GM23338 (cell line): ENCODE results near the gene DUSP5. TPM values are rescaled to one million over a fixed set of nuclear protein-coding genes. Genes with fewer than 3 reads are reported as not detected.

ENCODE experiments used
- ATAC-seq: fragments of 200-7000 bp; cut with Tn5 transposase; 3 replicates; pipeline ENCODE4 v1.9.1; 2020
- DNase-seq: peaks from one replicate; pipeline ENCODE4 v3.0.0-alpha.2; 2015; ENCODE audit warnings: low spot score
- H2AFZ ChIP-seq: fragments of 200-600 bp; sonication (generic); 2 replicates; pipeline ENCODE4 v1.8.0; 2016; ENCODE audit warnings: antibody characterized with exemption, mild to moderate bottlenecking, moderate library complexity
- H3F3A ChIP-seq: fragments of 200-600 bp; sonication (generic); replicated peaks from 2 replicates; pipeline ENCODE4 v1.8.0; 2017; ENCODE audit warnings: antibody characterized with exemption, mixed run types, low read depth
- H3K27ac ChIP-seq: fragments of 200-600 bp; sonication (generic); 2 replicates; pipeline ENCODE4 v1.6.1; 2016; ENCODE audit warnings: low read depth
- H3K27me3 ChIP-seq: fragments of 200-600 bp; sonication (generic); 2 replicates; pipeline ENCODE4 v1.8.0; 2016; ENCODE audit warnings: mild to moderate bottlenecking, mixed run types, moderate library complexity; ENCODE audit not compliant: insufficient read depth
- H3K36me3 ChIP-seq: fragments of 200-600 bp; sonication (generic); 2 replicates; pipeline ENCODE4 v1.8.0; 2016; ENCODE audit warnings: mild to moderate bottlenecking; ENCODE audit not compliant: insufficient read depth
- H3K4me1 ChIP-seq: fragments of 200-600 bp; sonication (generic); 2 replicates; pipeline ENCODE4 v1.8.0; 2016; ENCODE audit warnings: mild to moderate bottlenecking, moderate library complexity; ENCODE audit not compliant: insufficient read depth
- H3K4me2 ChIP-seq: fragments of 200-600 bp; sonication (generic); 2 replicates; pipeline ENCODE4 v1.7.1; 2017; ENCODE audit warnings: mixed run types
- H3K4me3 ChIP-seq: fragments of 200-600 bp; sonication (generic); 2 replicates; pipeline ENCODE4 v1.6.1; 2016; ENCODE audit warnings: mixed run types
- H3K79me2 ChIP-seq: fragments of 200-600 bp; sonication (generic); replicated peaks from 2 replicates; pipeline ENCODE4 v1.8.0; 2017; ENCODE audit warnings: mild to moderate bottlenecking; ENCODE audit not compliant: insufficient read depth
- H3K9me2 ChIP-seq: fragments of 200-600 bp; sonication (generic); 2 replicates; pipeline ENCODE4 v1.8.0; 2017; ENCODE audit not compliant: insufficient read depth
- H4K20me1 ChIP-seq: fragments of 200-600 bp; sonication (generic); replicated peaks from 2 replicates; pipeline ENCODE4 v1.8.0; 2017; ENCODE audit warnings: mild to moderate bottlenecking; ENCODE audit not compliant: insufficient read depth
- H3K27ac Mint-ChIP-seq: 2 replicates; pipeline ENCODE4 v1.8.0; 2020; ENCODE audit warnings: inconsistent platforms, mild to moderate bottlenecking, moderate library complexity, mixed read lengths
- H3K27me3 Mint-ChIP-seq: 3 replicates; pipeline ENCODE4 v1.8.0; 2022; ENCODE audit warnings: low read depth, mild to moderate bottlenecking, moderate library complexity, mixed read lengths, inconsistent platforms; ENCODE audit not compliant: insufficient read depth, poor library complexity
- H3K36me3 Mint-ChIP-seq: 3 replicates; pipeline ENCODE4 v1.8.0; 2021; ENCODE audit warnings: low read depth, mild to moderate bottlenecking, inconsistent platforms, moderate library complexity, mixed read lengths
- H3K4me1 Mint-ChIP-seq: 3 replicates; pipeline ENCODE4 v1.8.0; 2020; ENCODE audit warnings: mild to moderate bottlenecking, inconsistent platforms, mixed read lengths
- H3K4me3 Mint-ChIP-seq: 3 replicates; pipeline ENCODE4 v1.8.0; 2021; ENCODE audit warnings: moderate library complexity, mild to moderate bottlenecking, inconsistent platforms, mixed read lengths
- H3K9me3 Mint-ChIP-seq: 3 replicates; pipeline ENCODE4 v1.8.0; 2020; ENCODE audit warnings: moderate library complexity, mild to moderate bottlenecking, inconsistent platforms, mixed read lengths
- CREB1 ChIP-seq: fragments of 250-450 bp; sonication (Bioruptor Pico); IDR thresholded peaks from 2 replicates; pipeline ENCODE4 v1.5.0; 2020; ENCODE audit warnings: low read depth, mild to moderate bottlenecking, moderate library complexity
- EZH2 ChIP-seq: fragments of 200-600 bp; sonication (generic); IDR thresholded peaks from one replicate; pipeline ENCODE4 v1.8.0; 2017; ENCODE audit warnings: antibody characterized with exemption, mild to moderate bottlenecking, low read depth; ENCODE audit not compliant: unreplicated experiment
- NANOG ChIP-seq: IDR thresholded peaks from 2 replicates; pipeline ENCODE4 v1.6.1; 2016; ENCODE audit warnings: antibody characterized with exemption, borderline replicate concordance
- POLR2AphosphoS5 ChIP-seq: IDR thresholded peaks from 2 replicates; pipeline ENCODE4 v1.6.1; 2016; ENCODE audit warnings: antibody characterized with exemption, low read depth
- STAT1 ChIP-seq: IDR thresholded peaks from one replicate; pipeline ENCODE4 v1.6.1; 2016; ENCODE audit warnings: antibody characterized with exemption; ENCODE audit not compliant: unreplicated experiment
- ZNF114 ChIP-seq: fragments of 250-450 bp; sonication (Bioruptor Pico); IDR thresholded peaks from 2 replicates; pipeline ENCODE4 v1.5.0; 2020; ENCODE audit warnings: mild to moderate bottlenecking, moderate library complexity
- ZNF331 ChIP-seq: fragments of 250-450 bp; sonication (Bioruptor Pico); IDR thresholded peaks from 2 replicates; pipeline ENCODE4 v1.5.0; 2020; ENCODE audit warnings: low read depth, mild to moderate bottlenecking, moderate library complexity
- polyA plus RNA-seq: library from polyadenylated mRNA; unstranded; fragments of >200 nt; fragmentation: Nextera tagmentation; extraction: Ambion mirVana; gene quantifications from 2 replicates; pipeline ENCODE4 v1.2.1, GENCODE V29; 2016
- total RNA-seq: library from RNA; depleted of rRNA; stranded (reverse); fragments of >200 nt; shearing (Covaris generic); gene quantifications from 2 replicates; pipeline ENCODE4 v1.2.3, GENCODE V29; 2014
- TF ChIP-seq, protein P1 (sequence below): IDR thresholded peaks from one replicate; pipeline ENCODE4 v1.6.1; 2018; ENCODE audit warnings: antibody characterized with exemption; ENCODE audit not compliant: unreplicated experiment
- TF ChIP-seq, protein P2 (sequence below): IDR thresholded peaks from 2 replicates; pipeline ENCODE4 v1.6.1; 2016; ENCODE audit warnings: antibody characterized with exemption

DUSP5 gene
- total and polyA plus RNA-seq, 2 experiments from 2014 or later = 10.8 to 35.9 TPM

DNA sequence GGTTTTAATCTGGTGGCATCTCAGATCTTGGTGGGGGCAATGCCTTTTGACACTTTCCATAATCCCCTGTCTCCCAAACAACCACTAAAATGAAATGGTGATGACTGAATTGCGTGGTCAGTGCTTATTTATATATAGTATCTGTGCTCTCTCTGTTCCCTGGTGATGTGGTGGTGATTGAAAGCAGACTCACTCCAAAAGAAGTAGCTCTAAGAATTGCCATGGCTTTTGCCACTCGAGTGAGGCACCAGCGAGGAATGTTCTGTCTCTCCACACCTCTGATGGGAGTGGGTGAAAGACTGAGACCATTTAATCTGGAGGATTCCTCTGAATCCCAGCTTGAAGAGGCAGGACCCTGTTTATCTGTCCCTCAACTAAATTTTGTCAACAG lies 2.8 kb downstream of the DUSP5 start:
- peak overlapping the region; percentile 95 for H3K4me2 ChIP-seq
- H3K27ac Mint-ChIP-seq = no peak overlapping the region
- H4K20me1 ChIP-seq = peaks cover 10% of the 10 kb centered on the region

DNA sequence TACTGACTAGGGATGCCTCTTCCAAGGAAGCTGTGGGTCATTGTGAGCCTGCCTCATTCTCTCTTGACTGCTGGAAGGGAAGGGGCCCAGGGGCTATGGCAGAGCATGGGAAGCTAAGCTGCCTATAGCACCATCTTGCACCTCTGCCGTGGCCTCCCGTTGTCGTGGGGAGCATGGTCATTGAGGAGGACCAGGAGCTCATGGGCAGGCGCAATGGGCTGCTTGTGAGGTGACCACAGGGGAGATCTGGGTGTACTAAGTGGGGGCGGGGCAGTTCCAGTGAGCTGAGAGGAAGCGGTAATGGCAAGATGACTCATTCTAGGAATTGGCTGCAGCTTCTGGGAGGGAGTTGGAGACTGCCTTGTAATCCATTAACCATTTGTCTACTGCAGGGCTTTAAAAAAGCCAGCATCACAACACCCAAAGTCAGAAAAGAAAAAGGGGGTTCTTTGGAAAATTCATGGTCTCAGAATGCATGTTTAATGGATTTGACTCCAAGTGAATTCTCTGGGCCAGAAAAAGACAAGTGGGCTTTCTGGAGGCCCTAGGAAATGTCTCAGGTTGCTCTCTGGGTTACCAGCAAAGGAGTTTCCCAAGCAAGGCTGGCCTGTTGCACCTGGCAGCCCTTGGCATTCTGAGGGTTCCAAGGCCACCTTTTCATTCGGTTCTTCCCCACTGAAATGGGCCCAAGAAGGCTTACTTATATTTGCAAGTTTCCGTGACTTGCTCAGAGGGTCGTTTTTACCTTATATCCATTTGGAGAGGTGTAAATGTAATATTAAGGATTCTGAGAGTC lies 3.6 kb downstream of the DUSP5 start:
- Mint-ChIP-seq H3K9me3 (peaks cover 3% of the 10 kb centered on the region; the same call in 1 of the 3 replicates), H3K27ac (peak overlapping the region; percentile 52; the same call in 1 of the 2 replicates), H3K27me3 (peaks cover 24% of the 10 kb centered on the region), H3K4me1 (peaks cover 43% of the 10 kb centered on the region), H3K36me3 (peaks cover 51% of the 10 kb centered on the region), H3K4me3 (peak overlapping the region; percentile 93)
- H3K27me3 ChIP-seq = peaks cover 30% of the 10 kb centered on the region
- peak overlapping the region; percentile 95 for H3K4me2 ChIP-seq
- H4K20me1 ChIP-seq = peaks cover 10% of the 10 kb centered on the region
- ATAC-seq = peak; percentile 4
- peaks cover 7% of the 10 kb centered on the region; the same call in 1 of the 2 replicates for H3K36me3 ChIP-seq
- peaks cover 75% of the 10 kb centered on the region for H3K79me2 ChIP-seq
- H3F3A ChIP-seq = peaks cover 15% of the 10 kb centered on the region
- no peaks in the 10 kb centered on the region for H3K9me2 ChIP-seq
- H3K4me3 ChIP-seq = peak overlapping the region; percentile 93
- peak; percentile 79 for DNase-seq
- no peak overlapping the region for H2AFZ ChIP-seq
- no peak overlapping the region for H3K27ac ChIP-seq
- H3K4me1 ChIP-seq = peaks cover 35% of the 10 kb centered on the region
- TF ChIP-seq EZH2 (no peak), ZNF331 (CRISPR knock-in tag) (no peak)

More for the DNA sequence above, 2.8 kb downstream of the DUSP5 start:
- Mint-ChIP-seq H3K36me3 (peaks cover 45% of the 10 kb centered on the region), H3K4me1 (peaks cover 52% of the 10 kb centered on the region), H3K27me3 (peaks cover 28% of the 10 kb centered on the region), H3K4me3 (peak overlapping the region; percentile 93), H3K9me3 (peaks cover 3% of the 10 kb centered on the region; the same call in 1 of the 3 replicates)
- peaks cover 43% of the 10 kb centered on the region for H3K4me1 ChIP-seq
- H3F3A ChIP-seq = peaks cover 15% of the 10 kb centered on the region
- TF ChIP-seq, protein P1, sequence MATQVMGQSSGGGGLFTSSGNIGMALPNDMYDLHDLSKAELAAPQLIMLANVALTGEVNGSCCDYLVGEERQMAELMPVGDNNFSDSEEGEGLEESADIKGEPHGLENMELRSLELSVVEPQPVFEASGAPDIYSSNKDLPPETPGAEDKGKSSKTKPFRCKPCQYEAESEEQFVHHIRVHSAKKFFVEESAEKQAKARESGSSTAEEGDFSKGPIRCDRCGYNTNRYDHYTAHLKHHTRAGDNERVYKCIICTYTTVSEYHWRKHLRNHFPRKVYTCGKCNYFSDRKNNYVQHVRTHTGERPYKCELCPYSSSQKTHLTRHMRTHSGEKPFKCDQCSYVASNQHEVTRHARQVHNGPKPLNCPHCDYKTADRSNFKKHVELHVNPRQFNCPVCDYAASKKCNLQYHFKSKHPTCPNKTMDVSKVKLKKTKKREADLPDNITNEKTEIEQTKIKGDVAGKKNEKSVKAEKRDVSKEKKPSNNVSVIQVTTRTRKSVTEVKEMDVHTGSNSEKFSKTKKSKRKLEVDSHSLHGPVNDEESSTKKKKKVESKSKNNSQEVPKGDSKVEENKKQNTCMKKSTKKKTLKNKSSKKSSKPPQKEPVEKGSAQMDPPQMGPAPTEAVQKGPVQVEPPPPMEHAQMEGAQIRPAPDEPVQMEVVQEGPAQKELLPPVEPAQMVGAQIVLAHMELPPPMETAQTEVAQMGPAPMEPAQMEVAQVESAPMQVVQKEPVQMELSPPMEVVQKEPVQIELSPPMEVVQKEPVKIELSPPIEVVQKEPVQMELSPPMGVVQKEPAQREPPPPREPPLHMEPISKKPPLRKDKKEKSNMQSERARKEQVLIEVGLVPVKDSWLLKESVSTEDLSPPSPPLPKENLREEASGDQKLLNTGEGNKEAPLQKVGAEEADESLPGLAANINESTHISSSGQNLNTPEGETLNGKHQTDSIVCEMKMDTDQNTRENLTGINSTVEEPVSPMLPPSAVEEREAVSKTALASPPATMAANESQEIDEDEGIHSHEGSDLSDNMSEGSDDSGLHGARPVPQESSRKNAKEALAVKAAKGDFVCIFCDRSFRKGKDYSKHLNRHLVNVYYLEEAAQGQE = no peak
- no peak for TF ChIP-seq ZNF114 (CRISPR knock-in tag)
- TF ChIP-seq STAT1 = no peak
- TF ChIP-seq POLR2AphosphoS5 = no peak
- TF ChIP-seq NANOG = no peak
- TF ChIP-seq ZNF331 (CRISPR knock-in tag) = no peak
- TF ChIP-seq, protein P2, sequence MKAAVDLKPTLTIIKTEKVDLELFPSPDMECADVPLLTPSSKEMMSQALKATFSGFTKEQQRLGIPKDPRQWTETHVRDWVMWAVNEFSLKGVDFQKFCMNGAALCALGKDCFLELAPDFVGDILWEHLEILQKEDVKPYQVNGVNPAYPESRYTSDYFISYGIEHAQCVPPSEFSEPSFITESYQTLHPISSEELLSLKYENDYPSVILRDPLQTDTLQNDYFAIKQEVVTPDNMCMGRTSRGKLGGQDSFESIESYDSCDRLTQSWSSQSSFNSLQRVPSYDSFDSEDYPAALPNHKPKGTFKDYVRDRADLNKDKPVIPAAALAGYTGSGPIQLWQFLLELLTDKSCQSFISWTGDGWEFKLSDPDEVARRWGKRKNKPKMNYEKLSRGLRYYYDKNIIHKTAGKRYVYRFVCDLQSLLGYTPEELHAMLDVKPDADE = no peak
- TF ChIP-seq EZH2 = no peak
- no peak for TF ChIP-seq CREB1 (CRISPR knock-in tag)
- H3K27ac ChIP-seq = no peak overlapping the region
- peaks cover 7% of the 10 kb centered on the region; the same call in 1 of the 2 replicates for H3K36me3 ChIP-seq
- peaks cover 39% of the 10 kb centered on the region for H3K27me3 ChIP-seq
- peaks cover 75% of the 10 kb centered on the region for H3K79me2 ChIP-seq
- H2AFZ ChIP-seq = no peak overlapping the region
- DNase-seq (no peak), ATAC-seq (no peak)
- peak overlapping the region; percentile 93 for H3K4me3 ChIP-seq
- H3K9me2 ChIP-seq = no peaks in the 10 kb centered on the region
